ENCODE data around the gene USP16.
"Not testable (repeated sequence)": the region's sequence is repeated elsewhere in the genome, so short reads cannot be mapped to it uniquely, and the experiment has no call there.

Gene USP16

GRCh38 chr21:28982637-28983036 is 41.8 kb upstream of the USP16 start:
- Histone ChIP-seq H3K4me2 (ENCODE audit: insufficient read depth, low read length) (no peak overlapping the region), H2AFZ (ENCODE audit: low read depth, low read length) (no peak overlapping the region)
- no peak for TF ChIP-seq EZH2 (IDR thresholded peaks at IDR 0.05; ENCODE audit: borderline replicate concordance, low read depth, low read length, severe bottlenecking)

DNA sequence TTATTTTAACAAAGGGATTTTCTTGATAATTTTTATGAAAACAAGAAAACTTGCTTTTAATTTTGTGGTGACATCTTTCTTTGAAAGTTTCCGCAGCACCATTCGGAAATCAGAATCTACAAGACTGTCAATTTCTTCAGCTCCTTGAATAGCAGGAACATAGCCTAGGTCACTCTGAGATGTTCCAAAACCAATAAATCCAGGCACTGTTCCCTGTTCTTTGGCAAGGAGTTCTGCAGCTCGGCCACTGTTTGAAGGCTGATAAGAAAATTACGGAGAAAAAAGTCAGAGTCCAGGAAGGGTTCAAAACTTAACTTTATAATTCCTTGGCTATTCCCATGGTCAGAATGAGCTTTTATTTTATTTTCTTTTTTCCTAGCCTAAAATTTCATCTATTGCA is 37.8 kb upstream of the USP16 start:
- DNase-seq = no peak
- no peak overlapping the region for H2AFZ ChIP-seq (ENCODE audit: low read depth, low read length)
- no peak for ATAC-seq (ENCODE audit: insufficient read depth, low read depth)
- H3K27me3 ChIP-seq (ENCODE audit: insufficient read depth, low read length, poor library complexity) = no peaks in the 10 kb centered on the region
- H3K4me3 ChIP-seq (ENCODE audit: low read depth in 1 of 2, low read length in 2 of 2) = no peak overlapping the region
- H3K27ac ChIP-seq (ENCODE audit: low read length) = no peak overlapping the region
- H4K20me1 ChIP-seq (ENCODE audit: insufficient read depth, low read length) = no peaks in the 10 kb centered on the region
- H3K9me3 ChIP-seq (ENCODE audit: insufficient read depth, low read length, severe bottlenecking) = no peaks in the 10 kb centered on the region
- no peak for TF ChIP-seq EZH2 (IDR thresholded peaks at IDR 0.05; ENCODE audit: borderline replicate concordance, low read depth, low read length, severe bottlenecking)
- TF ChIP-seq, protein P1, sequence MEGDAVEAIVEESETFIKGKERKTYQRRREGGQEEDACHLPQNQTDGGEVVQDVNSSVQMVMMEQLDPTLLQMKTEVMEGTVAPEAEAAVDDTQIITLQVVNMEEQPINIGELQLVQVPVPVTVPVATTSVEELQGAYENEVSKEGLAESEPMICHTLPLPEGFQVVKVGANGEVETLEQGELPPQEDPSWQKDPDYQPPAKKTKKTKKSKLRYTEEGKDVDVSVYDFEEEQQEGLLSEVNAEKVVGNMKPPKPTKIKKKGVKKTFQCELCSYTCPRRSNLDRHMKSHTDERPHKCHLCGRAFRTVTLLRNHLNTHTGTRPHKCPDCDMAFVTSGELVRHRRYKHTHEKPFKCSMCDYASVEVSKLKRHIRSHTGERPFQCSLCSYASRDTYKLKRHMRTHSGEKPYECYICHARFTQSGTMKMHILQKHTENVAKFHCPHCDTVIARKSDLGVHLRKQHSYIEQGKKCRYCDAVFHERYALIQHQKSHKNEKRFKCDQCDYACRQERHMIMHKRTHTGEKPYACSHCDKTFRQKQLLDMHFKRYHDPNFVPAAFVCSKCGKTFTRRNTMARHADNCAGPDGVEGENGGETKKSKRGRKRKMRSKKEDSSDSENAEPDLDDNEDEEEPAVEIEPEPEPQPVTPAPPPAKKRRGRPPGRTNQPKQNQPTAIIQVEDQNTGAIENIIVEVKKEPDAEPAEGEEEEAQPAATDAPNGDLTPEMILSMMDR (IDR thresholded peaks at IDR 0.05; ENCODE audit: borderline replicate concordance, extremely low read depth, low read length, poor library complexity, severe bottlenecking) = no peak
- no peak overlapping the region for H3K4me2 ChIP-seq (ENCODE audit: insufficient read depth, low read length)
- H3K36me3 ChIP-seq (ENCODE audit: insufficient read depth, low read length) = peaks cover 47% of the 10 kb centered on the region
- peaks cover 23% of the 10 kb centered on the region for H3K4me1 ChIP-seq (ENCODE audit: insufficient read depth, low read length)
- H3K9ac ChIP-seq (ENCODE audit: low read depth, low read length) = no peak overlapping the region
- peaks cover 56% of the 10 kb centered on the region for H3K79me2 ChIP-seq (ENCODE audit: insufficient read depth, low read length)

More at GRCh38 chr21:28982637-28983036, 41.8 kb upstream of the USP16 start:
- Histone ChIP-seq H3K4me1 (ENCODE audit: insufficient read depth, low read length) (no peaks in the 10 kb centered on the region), H3K4me3 (ENCODE audit: low read depth in 1 of 2, low read length in 2 of 2) (no peak overlapping the region), H3K27ac (ENCODE audit: low read length) (no peak overlapping the region), H3K27me3 (ENCODE audit: insufficient read depth, low read length, poor library complexity) (no peaks in the 10 kb centered on the region), H3K79me2 (ENCODE audit: insufficient read depth, low read length) (peaks cover 17% of the 10 kb centered on the region), H3K9me3 (ENCODE audit: insufficient read depth, low read length, severe bottlenecking) (no peaks in the 10 kb centered on the region), H3K9ac (ENCODE audit: low read depth, low read length) (no peak overlapping the region), H3K36me3 (ENCODE audit: insufficient read depth, low read length) (peaks cover 67% of the 10 kb centered on the region), H4K20me1 (ENCODE audit: insufficient read depth, low read length) (no peaks in the 10 kb centered on the region)
- ATAC-seq (ENCODE audit: insufficient read depth, low read depth) = no peak
- no peak for DNase-seq

GRCh38 chr21:28988146-28988545 is 36.3 kb upstream of the USP16 start:
- not testable (repeated sequence) for ATAC-seq (ENCODE audit: insufficient read depth, low read depth); DNase-seq
- peaks cover 66% of the 10 kb centered on the region for H3K79me2 ChIP-seq (ENCODE audit: insufficient read depth, low read length)

DNA sequence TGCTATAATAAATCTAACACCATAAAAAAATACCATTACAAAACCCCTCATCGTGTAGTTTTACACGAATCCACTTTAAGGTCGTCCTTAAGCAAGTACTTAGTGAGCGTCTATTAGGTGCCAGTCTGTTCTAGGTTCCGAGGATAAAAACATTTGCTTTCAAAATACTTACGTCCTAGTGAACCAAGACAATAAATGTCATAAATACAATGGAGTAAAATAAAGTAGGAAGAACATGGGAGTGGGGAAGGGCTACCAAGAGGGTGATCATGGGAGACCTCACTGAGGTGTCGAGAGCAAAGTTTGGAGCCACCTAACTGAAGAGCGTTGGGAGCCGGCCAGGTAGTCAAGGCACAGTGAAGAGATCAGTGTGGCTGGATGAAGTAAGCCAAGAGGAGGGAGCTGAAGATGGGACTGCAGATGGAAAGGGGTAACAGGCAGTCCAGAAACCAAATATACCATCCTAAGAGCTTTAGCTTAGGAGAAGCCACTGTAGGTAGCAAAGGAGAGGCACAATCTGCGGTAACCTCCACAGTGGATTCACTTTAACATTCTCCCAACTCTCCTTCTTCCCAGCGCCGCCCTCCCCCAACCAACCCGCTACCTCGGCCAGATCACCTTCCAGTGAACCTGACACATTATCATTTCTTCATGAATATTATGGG is 32.5 kb upstream of the USP16 start:
- no peak for TF ChIP-seq EZH2 (IDR thresholded peaks at IDR 0.05; ENCODE audit: borderline replicate concordance, low read depth, low read length, severe bottlenecking)
- Histone ChIP-seq H3K27me3 (ENCODE audit: insufficient read depth, low read length, poor library complexity) (no peaks in the 10 kb centered on the region), H4K20me1 (ENCODE audit: insufficient read depth, low read length) (no peaks in the 10 kb centered on the region), H3K27ac (ENCODE audit: low read length) (peak overlapping the region; percentile 80), H3K79me2 (ENCODE audit: insufficient read depth, low read length) (peaks cover 56% of the 10 kb centered on the region), H3K4me2 (ENCODE audit: insufficient read depth, low read length) (peak overlapping the region; percentile 78), H3K36me3 (ENCODE audit: insufficient read depth, low read length) (peaks cover 6% of the 10 kb centered on the region; the same call in 1 of the 2 replicates), H3K4me1 (ENCODE audit: insufficient read depth, low read length) (peaks cover 35% of the 10 kb centered on the region), H3K9me3 (ENCODE audit: insufficient read depth, low read length, severe bottlenecking) (no peaks in the 10 kb centered on the region), H3K9ac (ENCODE audit: low read depth, low read length) (peak overlapping the region; percentile 64), H2AFZ (ENCODE audit: low read depth, low read length) (peak overlapping the region; percentile 84), H3K4me3 (ENCODE audit: low read depth in 1 of 2, low read length in 2 of 2) (peak overlapping the region; percentile 67 to 80)
- DNase-seq (peak; percentile 11), ATAC-seq (ENCODE audit: insufficient read depth, low read depth) (peak; percentile 0; the same call in 1 of the 3 replicates)

More at GRCh38 chr21:28988146-28988545, 36.3 kb upstream of the USP16 start:
- H3K9me3 ChIP-seq (ENCODE audit: insufficient read depth, low read length, severe bottlenecking); H3K9ac ChIP-seq (ENCODE audit: low read depth, low read length); H4K20me1 ChIP-seq (ENCODE audit: insufficient read depth, low read length); H2AFZ ChIP-seq (ENCODE audit: low read depth, low read length); H3K27me3 ChIP-seq (ENCODE audit: insufficient read depth, low read length, poor library complexity); H3K4me2 ChIP-seq (ENCODE audit: insufficient read depth, low read length); H3K4me3 ChIP-seq (ENCODE audit: low read depth in 1 of 2, low read length in 2 of 2); H3K27ac ChIP-seq (ENCODE audit: low read length): not testable (repeated sequence)
- H3K36me3 ChIP-seq (ENCODE audit: insufficient read depth, low read length) = peaks cover 32% of the 10 kb centered on the region
- peaks cover 27% of the 10 kb centered on the region for H3K4me1 ChIP-seq (ENCODE audit: insufficient read depth, low read length)

All from DND-41 (cell line).